GM19351 (cell line): ENCODE data around the gene DDX27.

Experiments used
- ATAC-seq: cut with Tn5 transposase; IDR thresholded peaks from one replicate; pipeline ENCODE4 v1.9.1; 2021; ENCODE audit warnings: mild to moderate bottlenecking, moderate library complexity; ENCODE audit not compliant: unreplicated experiment

Gene DDX27

GRCh38 chr20:49276961-49277785, 58.0 kb downstream of the DDX27 start:
- ATAC-seq: no peak

GRCh38 chr20:49277786-49278035, 58.5 kb downstream of the DDX27 start:
- no peak for ATAC-seq

DNA sequence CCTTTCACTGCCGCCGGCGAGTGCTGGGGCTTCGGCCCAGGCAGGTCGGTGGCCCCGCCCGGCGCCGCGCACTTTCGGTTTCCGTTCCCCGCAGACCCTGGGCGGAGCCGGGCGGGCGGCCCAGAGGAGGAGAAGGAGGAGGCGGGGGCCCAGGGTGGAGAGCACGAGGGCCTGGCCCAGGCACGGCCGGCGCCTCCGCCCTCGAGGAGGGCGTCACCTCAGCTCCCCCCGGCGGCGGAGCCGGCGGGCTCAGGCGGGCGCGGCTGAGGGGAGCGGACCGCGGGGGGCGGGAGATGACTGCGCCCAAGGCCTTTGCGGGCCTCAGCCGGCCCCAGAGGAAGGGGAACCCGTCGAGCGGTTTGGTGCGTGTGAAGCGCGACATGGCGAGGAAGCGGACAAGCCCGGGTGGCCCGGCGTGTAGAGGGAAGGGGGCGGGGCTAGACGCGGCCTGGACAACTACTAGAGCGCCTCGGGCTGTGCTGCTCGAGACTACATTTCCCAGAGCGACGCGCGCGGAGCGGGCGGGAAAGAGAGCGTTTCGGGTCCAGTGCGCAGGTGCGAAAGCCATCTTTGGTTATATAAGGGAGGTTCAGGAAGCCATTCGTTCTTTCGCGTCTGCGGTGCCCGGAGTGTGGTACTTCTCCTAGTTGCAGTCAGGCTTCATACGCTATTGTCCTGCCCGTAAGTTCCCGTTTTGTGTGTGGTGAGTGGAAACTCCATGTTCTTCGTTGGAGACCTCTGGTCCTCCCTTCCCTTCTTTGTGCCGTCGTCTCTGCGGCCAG, 59.0 kb downstream of the DDX27 start, which contains the start of gene ZNFX1:
ZNFX1 (minus strand) TSS at position 22 of the 782 bp plus-strand sequence. CDS start 2,218 bp downstream, outside the sequence.
- ATAC-seq: peak; percentile 77

DNA sequence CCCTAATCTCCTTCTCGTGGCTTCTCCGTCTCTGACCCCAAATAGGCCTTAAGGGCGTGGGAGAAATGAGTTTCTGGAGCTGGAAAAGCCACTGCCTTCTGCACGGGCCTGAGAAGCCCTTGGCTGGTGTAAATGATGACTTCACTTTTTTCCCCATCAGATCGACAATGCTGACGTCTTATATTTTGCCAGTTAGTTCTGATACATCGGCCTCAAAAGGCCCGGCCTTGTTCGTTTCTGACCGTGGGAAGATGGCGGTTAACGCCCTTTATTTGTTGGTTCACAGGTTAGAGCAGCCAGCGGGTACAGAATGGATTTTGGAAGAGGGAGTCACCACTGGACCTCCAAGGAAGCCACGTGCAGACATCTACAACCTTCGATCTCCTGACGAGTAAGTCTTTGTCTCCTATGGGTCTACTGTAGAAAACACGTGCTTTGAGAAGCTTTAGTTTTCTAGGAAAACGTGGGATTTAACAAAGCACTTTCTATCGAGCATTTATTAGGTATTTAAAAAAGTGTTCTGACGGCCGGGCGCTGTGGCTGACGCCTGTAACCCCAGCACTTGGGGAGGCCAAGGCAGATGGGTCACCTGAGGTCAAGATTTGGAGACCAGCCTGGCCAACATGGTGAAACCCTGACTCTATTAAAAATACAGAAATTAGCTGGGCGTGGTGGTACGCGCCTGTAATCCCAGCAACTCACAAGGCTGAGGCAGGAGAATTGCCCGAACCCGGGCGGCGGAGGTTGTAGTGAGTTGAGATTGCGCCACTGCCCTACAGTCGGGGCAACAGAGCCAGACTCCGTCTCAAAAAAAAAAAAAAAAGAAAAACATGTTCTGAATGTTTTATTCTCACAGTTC, 59.8 kb downstream of the DDX27 start:
- ATAC-seq: no peak

- ATAC-seq: no peak
Observed at GRCh38 chr20:49279677-49280462, 60.7 kb downstream of the DDX27 start.

DNA sequence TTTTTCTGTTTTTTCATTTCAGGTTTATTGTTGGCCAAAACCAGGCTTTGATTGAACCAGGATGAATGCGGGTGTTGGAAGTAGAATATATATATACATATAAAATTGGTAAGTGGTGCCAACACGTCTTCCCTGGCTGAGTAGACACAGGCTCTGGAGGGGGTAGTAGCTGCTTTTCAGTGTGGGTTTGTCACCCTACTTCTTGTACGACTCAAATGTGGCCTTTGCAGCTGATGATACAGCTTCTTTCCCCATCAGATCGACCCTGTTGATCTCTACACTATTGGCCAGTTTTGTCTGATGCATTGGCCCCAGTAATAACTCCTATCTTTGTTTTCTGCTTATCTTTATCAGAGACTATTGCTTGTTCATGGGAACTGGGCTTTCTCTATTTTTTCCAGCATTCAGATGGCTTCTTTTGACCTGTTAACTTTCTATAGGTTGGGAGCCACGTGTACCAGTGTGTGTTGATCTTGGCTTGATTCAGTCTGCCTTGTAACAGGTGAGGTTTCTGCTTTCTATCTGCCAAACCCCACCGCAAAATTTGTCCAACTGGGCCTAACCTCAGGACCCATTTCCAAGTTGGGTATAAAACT, 61.3 kb downstream of the DDX27 start:
- no peak for ATAC-seq

GRCh38 chr20:49281059-49281912, 62.1 kb downstream of the DDX27 start:
- ATAC-seq: no peak

- no peak for ATAC-seq
Observed at GRCh38 chr20:49281913-49282467, 62.8 kb downstream of the DDX27 start.

- no peak for ATAC-seq
Observed at GRCh38 chr20:49282584-49283171, 63.5 kb downstream of the DDX27 start.

GRCh38 chr20:49283176-49283702, 64.0 kb downstream of the DDX27 start:
- ATAC-seq: no peak

- no peak for ATAC-seq
Observed at GRCh38 chr20:49283703-49284625, 64.7 kb downstream of the DDX27 start.

DNA sequence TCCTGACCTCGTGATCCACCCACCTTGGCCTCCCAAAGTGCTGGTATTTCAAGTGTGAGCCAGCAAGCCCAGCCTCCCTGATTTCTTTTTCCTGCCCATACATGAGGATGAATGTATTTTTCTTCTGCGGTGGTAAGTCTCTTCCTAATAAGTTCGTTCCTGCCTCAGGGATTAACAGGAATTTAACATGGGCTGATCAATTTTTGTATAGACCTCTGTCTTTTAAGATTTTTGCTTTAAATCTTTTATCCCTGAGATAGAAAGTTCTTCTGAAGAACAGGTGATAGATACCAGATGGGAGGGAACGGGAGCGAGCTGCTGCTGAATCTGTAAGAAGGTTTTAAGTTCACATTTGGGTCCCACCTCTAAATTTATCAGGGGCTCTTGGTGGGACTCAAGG, 65.6 kb downstream of the DDX27 start:
- no peak for ATAC-seq

- no peak for ATAC-seq
Observed at GRCh38 chr20:49285233-49285668, 66.0 kb downstream of the DDX27 start.

- ATAC-seq: no peak
Observed at GRCh38 chr20:49285813-49286494, 66.7 kb downstream of the DDX27 start.

DNA sequence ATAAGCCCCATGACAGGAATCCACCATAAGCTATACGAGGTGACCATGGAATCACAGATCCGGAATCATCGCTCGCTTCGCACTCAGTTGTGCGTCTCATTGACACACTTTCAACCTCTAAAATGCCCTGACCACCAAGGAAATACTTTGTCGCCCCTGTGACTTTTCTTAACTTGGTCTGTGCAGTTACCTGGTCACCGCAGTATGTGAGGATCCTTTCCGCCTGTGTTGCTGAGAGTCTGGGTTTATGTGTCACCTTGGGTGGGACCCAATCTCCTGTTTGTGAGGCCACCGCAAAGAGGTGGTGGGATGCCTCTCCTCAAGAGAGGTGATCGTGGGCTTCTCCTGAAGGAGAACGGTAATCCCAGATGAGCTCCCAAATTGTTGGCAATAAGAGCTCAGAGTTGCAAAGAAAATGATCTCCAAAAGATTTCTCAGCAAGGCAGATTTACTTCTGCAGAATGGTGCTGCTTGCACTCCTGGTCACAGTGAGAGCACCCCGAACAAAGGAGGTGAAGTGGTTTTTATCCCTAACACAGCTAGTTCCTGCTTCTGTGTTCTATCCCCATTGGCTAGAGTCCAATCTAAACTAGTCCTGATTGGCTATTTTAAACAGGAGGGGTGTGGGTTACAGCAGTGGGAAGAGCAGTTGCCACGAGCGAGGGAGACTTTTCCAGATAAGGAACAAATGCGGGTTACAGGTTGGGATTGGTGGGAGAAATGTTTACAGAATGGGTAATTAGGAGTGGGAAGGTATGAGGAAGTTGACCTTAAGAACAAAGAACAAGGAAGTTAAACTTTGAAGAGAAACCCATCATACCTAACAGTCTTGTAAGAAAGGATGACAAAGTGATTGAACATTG, 67.7 kb downstream of the DDX27 start:
- no peak for ATAC-seq
